ENCODE measurements around the gene MSMB.

The MSMB gene

GRCh38 chr10:46012746-46013145 lies 33.3 kb downstream of the MSMB start:
- TF ChIP-seq, protein P1, sequence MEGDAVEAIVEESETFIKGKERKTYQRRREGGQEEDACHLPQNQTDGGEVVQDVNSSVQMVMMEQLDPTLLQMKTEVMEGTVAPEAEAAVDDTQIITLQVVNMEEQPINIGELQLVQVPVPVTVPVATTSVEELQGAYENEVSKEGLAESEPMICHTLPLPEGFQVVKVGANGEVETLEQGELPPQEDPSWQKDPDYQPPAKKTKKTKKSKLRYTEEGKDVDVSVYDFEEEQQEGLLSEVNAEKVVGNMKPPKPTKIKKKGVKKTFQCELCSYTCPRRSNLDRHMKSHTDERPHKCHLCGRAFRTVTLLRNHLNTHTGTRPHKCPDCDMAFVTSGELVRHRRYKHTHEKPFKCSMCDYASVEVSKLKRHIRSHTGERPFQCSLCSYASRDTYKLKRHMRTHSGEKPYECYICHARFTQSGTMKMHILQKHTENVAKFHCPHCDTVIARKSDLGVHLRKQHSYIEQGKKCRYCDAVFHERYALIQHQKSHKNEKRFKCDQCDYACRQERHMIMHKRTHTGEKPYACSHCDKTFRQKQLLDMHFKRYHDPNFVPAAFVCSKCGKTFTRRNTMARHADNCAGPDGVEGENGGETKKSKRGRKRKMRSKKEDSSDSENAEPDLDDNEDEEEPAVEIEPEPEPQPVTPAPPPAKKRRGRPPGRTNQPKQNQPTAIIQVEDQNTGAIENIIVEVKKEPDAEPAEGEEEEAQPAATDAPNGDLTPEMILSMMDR (conservative IDR thresholded peaks at IDR 0.05; ENCODE audit: low read depth, low read length): no peak
- Histone ChIP-seq H2AFZ (ENCODE audit: low read depth) (no peak overlapping the region), H3K79me2 (ENCODE audit: insufficient read depth, low read depth) (peaks cover 24% of the 10 kb centered on the region), H3K4me1 (ENCODE audit: low read depth, poor library complexity, severe bottlenecking) (peaks cover 19% of the 10 kb centered on the region), H3K4me3 (IDR thresholded peaks at IDR 0.05; ENCODE audit: insufficient read depth, low read depth, low read length) (no peak overlapping the region), H3K36me3 (ENCODE audit: insufficient read depth) (peaks cover 16% of the 10 kb centered on the region; the same call in 1 of the 2 replicates), H3K27ac (no peak overlapping the region), H4K20me1 (ENCODE audit: insufficient read depth) (0 out of 2 replicates have a peak, but pooled peaks cover 5% of the 10 kb centered on the region), H3K4me2 (no peak overlapping the region), H3K27me3 (ENCODE audit: insufficient read depth, low read depth) (no peaks in the 10 kb centered on the region), H3K9ac (no peak overlapping the region)

GRCh38 chr10:46006219-46006618 lies 39.9 kb downstream of the MSMB start:
- Histone ChIP-seq H3K27me3 (ENCODE audit: insufficient read depth, low read depth) (no peaks in the 10 kb centered on the region), H3K9ac (no peak overlapping the region), H3K4me2 (no peak overlapping the region), H2AFZ (ENCODE audit: low read depth) (no peak overlapping the region), H3K36me3 (ENCODE audit: insufficient read depth) (peaks cover 10% of the 10 kb centered on the region; the same call in 1 of the 2 replicates), H3K79me2 (ENCODE audit: insufficient read depth, low read depth) (no peaks in the 10 kb centered on the region), H3K27ac (no peak overlapping the region), H3K4me1 (ENCODE audit: low read depth, poor library complexity, severe bottlenecking) (no peaks in the 10 kb centered on the region), H3K4me3 (IDR thresholded peaks at IDR 0.05; ENCODE audit: insufficient read depth, low read depth, low read length) (no peak overlapping the region), H4K20me1 (ENCODE audit: insufficient read depth) (no peaks in the 10 kb centered on the region)
- TF ChIP-seq, protein P1 (conservative IDR thresholded peaks at IDR 0.05; ENCODE audit: low read depth, low read length): no peak

DNA sequence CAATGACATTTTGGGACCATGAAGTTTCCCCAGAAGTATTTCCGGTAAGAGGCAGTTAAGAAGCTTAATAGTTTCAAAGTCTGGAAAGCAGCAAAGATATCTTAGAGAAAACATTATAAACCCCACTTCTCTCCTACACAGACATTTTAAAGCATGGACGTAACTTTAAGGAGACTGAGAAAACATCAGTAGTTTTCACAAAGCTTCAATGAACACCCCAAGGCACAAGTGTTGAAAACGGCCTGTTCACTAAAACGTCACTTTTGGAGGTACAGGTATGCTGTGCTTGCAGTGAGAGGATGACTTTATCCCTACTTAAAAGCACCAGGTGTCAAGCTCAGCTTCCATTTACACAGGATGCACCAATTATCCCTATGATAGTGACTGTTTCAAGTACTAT lies 40.7 kb downstream of the MSMB start:
- Histone ChIP-seq H3K4me2 (no peak overlapping the region), H3K27me3 (ENCODE audit: insufficient read depth, low read depth) (no peaks in the 10 kb centered on the region), H3K79me2 (ENCODE audit: insufficient read depth, low read depth) (no peaks in the 10 kb centered on the region), H3K4me1 (ENCODE audit: low read depth, poor library complexity, severe bottlenecking) (no peaks in the 10 kb centered on the region), H2AFZ (ENCODE audit: low read depth) (no peak overlapping the region), H4K20me1 (ENCODE audit: insufficient read depth) (no peaks in the 10 kb centered on the region), H3K27ac (no peak overlapping the region), H3K36me3 (ENCODE audit: insufficient read depth) (peaks cover 10% of the 10 kb centered on the region; the same call in 1 of the 2 replicates), H3K4me3 (IDR thresholded peaks at IDR 0.05; ENCODE audit: insufficient read depth, low read depth, low read length) (no peak overlapping the region), H3K9ac (no peak overlapping the region)
- TF ChIP-seq, protein P1 (conservative IDR thresholded peaks at IDR 0.05; ENCODE audit: low read depth, low read length): no peak

DNA sequence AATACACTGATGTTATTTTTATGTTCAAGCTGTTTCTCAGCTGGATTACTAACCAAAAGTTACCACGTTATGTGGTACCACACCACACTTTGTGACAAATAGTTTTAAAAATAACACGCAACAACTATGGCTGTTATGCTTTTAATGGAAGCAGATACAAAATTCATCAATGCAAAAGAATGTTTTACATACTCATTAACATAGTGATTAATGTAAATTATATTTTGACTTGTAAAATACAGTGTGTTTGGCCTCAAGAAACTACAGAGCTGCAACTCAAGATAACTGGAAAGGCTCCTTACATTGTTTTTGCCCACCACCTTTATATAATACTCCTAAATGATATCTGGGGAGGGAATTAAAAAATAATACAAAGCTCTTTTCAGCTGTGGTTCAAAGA lies 41.1 kb downstream of the MSMB start:
- Histone ChIP-seq H3K4me1 (ENCODE audit: low read depth, poor library complexity, severe bottlenecking) (no peaks in the 10 kb centered on the region), H3K4me3 (IDR thresholded peaks at IDR 0.05; ENCODE audit: insufficient read depth, low read depth, low read length) (no peak overlapping the region), H3K79me2 (ENCODE audit: insufficient read depth, low read depth) (no peaks in the 10 kb centered on the region), H3K36me3 (ENCODE audit: insufficient read depth) (peaks cover 10% of the 10 kb centered on the region; the same call in 1 of the 2 replicates), H2AFZ (ENCODE audit: low read depth) (no peak overlapping the region), H3K27ac (no peak overlapping the region), H3K4me2 (no peak overlapping the region), H4K20me1 (ENCODE audit: insufficient read depth) (no peaks in the 10 kb centered on the region), H3K9ac (no peak overlapping the region), H3K27me3 (ENCODE audit: insufficient read depth, low read depth) (no peaks in the 10 kb centered on the region)
- TF ChIP-seq, protein P1 (conservative IDR thresholded peaks at IDR 0.05; ENCODE audit: low read depth, low read length): no peak

All from KMS-11 (cell line).